Right lung (tissue), 5 donors: Measurements from ENCODE around the gene AHCYL2. TPM values are rescaled to one million over a fixed set of nuclear protein-coding genes. Genes with fewer than 3 reads are reported as not detected.
A peak's percentile ranks its signal among the peaks of the same experiment; 100 is the strongest.
"Not testable (repeated sequence)": the region's sequence is repeated elsewhere in the genome, so short reads cannot be mapped to it uniquely, and the experiment has no call there.

ENCODE experiments used
- DNase-seq, 2 donors: peaks; one replicate each; pipeline ENCODE4 v3.0.0-alpha.2; 2013
- polyA plus RNA-seq, 5 donors: library from polyadenylated mRNA; unstranded; fragments of 120-200 nt; gene quantifications; one replicate each; pipeline versions ENCODE4 v1.2.1 to v1.2.3, GENCODE V29; 2013; ENCODE audit warnings: inconsistent platforms in 1 of 5, low replicate concordance in 1 of 5; ENCODE audit not compliant: insufficient read length in 5 of 5, insufficient read depth in 1 of 5

Gene AHCYL2
- polyA plus RNA-seq, 5 donors: 15.9 to 20.8 (median 19.8) TPM

GRCh38 chr7:129348023-129348740, 123.4 kb downstream of the AHCYL2 start:
- DNase-seq: no peak

GRCh38 chr7:129351320-129351719, 126.5 kb downstream of the AHCYL2 start:
- DNase-seq: no peak

- DNase-seq: not testable (repeated sequence)
These were observed 128.3 kb downstream of the AHCYL2 start for GRCh38 chr7:129353104-129353503.

- no peak for DNase-seq
These were observed 129.8 kb downstream of the AHCYL2 start for GRCh38 chr7:129354428-129355157.

GRCh38 chr7:129356176-129356575, 131.3 kb downstream of the AHCYL2 start:
- no peak for DNase-seq

- no peak for DNase-seq
These were observed 134.3 kb downstream of the AHCYL2 start for GRCh38 chr7:129359176-129359575.

GRCh38 chr7:129359638-129360037, 134.8 kb downstream of the AHCYL2 start:
- DNase-seq: no peak

GRCh38 chr7:129361771-129362170, 136.9 kb downstream of the AHCYL2 start:
- DNase-seq: no peak

- DNase-seq: no peak
These were observed 137.7 kb downstream of the AHCYL2 start for GRCh38 chr7:129362496-129362895.

- no peak for DNase-seq
These were observed 142.5 kb downstream of the AHCYL2 start for GRCh38 chr7:129367349-129367699.

- peak; percentile 71 to 81 for DNase-seq
These were observed 143.0 kb downstream of the AHCYL2 start for GRCh38 chr7:129367700-129368388.

- no peak for DNase-seq
These were observed 143.7 kb downstream of the AHCYL2 start for GRCh38 chr7:129368389-129368986.

GRCh38 chr7:129369447-129369846, 144.6 kb downstream of the AHCYL2 start:
- DNase-seq: not testable (repeated sequence)

GRCh38 chr7:129370812-129371211, 146.0 kb downstream of the AHCYL2 start:
- DNase-seq: no peak

- no peak for DNase-seq
These were observed 146.7 kb downstream of the AHCYL2 start for GRCh38 chr7:129371487-129371886.

- DNase-seq: no peak
These were observed 149.0 kb downstream of the AHCYL2 start for GRCh38 chr7:129373651-129374428.

GRCh38 chr7:129375141-129375938, 150.5 kb downstream of the AHCYL2 start:
- DNase-seq: no peak

- DNase-seq: no peak
These were observed 151.4 kb downstream of the AHCYL2 start for GRCh38 chr7:129376076-129376777.

GRCh38 chr7:129376778-129377700, 152.2 kb downstream of the AHCYL2 start:
- DNase-seq: no peak
